Measurements from ENCODE around the gene COL9A3. TPM values are rescaled to one million over a fixed set of nuclear protein-coding genes. Genes with fewer than 3 reads are reported as not detected.

Gene COL9A3
- total RNA-seq, 1 experiment from 2014 or later = 136 TPM

GRCh38 chr20:62831361-62831788 is 14.5 kb downstream of the COL9A3 start:
- Mint-ChIP-seq H3K4me1 (peaks cover 19% of the 10 kb centered on the region), H3K27ac (peak overlapping the region; percentile 63), H3K27me3 (ENCODE audit: low read depth) (no peaks in the 10 kb centered on the region), H3K9me3 (no peaks in the 10 kb centered on the region), H3K4me3 (no peak overlapping the region), H3K36me3 (peaks cover 6% of the 10 kb centered on the region; the same call in 1 of the 2 replicates)
- ChIA-PET CTCF (interaction anchor here (1.5 to 2.2 kb wide), 3 partner anchors 8 to 56 kb away, joined by 3 to 6 read pairs (median 4); no protein-coding TSS in a partner anchor), POLR2A (interaction anchor here (1.1 kb wide), 1 partner anchor 15 kb away, joined by 4 read pairs; no protein-coding TSS in a partner anchor)
- DNase-seq (ENCODE audit: low spot score) (no peak), ATAC-seq (no peak)
- TF ChIP-seq ZNF317 (CRISPR knock-in tag; IDR thresholded peaks at IDR 0.05; ENCODE audit: borderline replicate concordance, low read depth) (no peak), ZBTB21 (CRISPR knock-in tag; IDR thresholded peaks at IDR 0.05; ENCODE audit: borderline replicate concordance) (no peak), PREB (CRISPR knock-in tag; IDR thresholded peaks at IDR 0.05; ENCODE audit: borderline replicate concordance) (no peak), JUN (CRISPR knock-in tag; IDR thresholded peaks at IDR 0.05) (no peak), ZNF416 (CRISPR knock-in tag; IDR thresholded peaks at IDR 0.05) (no peak), ZNF671 (CRISPR knock-in tag; IDR thresholded peaks at IDR 0.05) (no peak), JAZF1 (CRISPR knock-in tag; IDR thresholded peaks at IDR 0.05) (no peak), ZMAT4 (CRISPR knock-in tag; IDR thresholded peaks at IDR 0.05) (no peak), ERG (CRISPR knock-in tag; IDR thresholded peaks at IDR 0.05) (no peak), NR1H2 (CRISPR knock-in tag; IDR thresholded peaks at IDR 0.05) (no peak), PRDM15 (CRISPR knock-in tag; IDR thresholded peaks at IDR 0.05) (no peak), GRHL2 (CRISPR knock-in tag; IDR thresholded peaks at IDR 0.05; ENCODE audit: insufficient replicate concordance, severe bottlenecking) (no peak), HMGA2 (CRISPR knock-in tag; IDR thresholded peaks at IDR 0.05) (no peak), ZNF138 (CRISPR knock-in tag; conservative IDR thresholded peaks at IDR 0.05) (no peak), SOX15 (CRISPR knock-in tag; IDR thresholded peaks at IDR 0.05) (no peak), TEAD4 (CRISPR knock-in tag; IDR thresholded peaks at IDR 0.05) (no peak), FOXP4 (CRISPR knock-in tag; IDR thresholded peaks at IDR 0.05) (no peak), PRRX2 (CRISPR knock-in tag; IDR thresholded peaks at IDR 0.05) (no peak), CBFB (CRISPR knock-in tag; IDR thresholded peaks at IDR 0.05; ENCODE audit: low read depth) (no peak), KAT7 (CRISPR knock-in tag; IDR thresholded peaks at IDR 0.05; ENCODE audit: borderline replicate concordance) (no peak)

Measured in WTC11 (cell line).